HepG2 (cell line): ENCODE measurements around the gene RREB1. TPM values are rescaled to one million over a fixed set of nuclear protein-coding genes. Genes with fewer than 3 reads are reported as not detected.

Experiments used
- AGO2 ChIP-seq: fragments of 200-400 bp; formaldehyde crosslinking; optimal IDR thresholded peaks from 2 replicates; pipeline ENCODE3; 2017; ENCODE audit warnings: mild to moderate bottlenecking, low read depth, low read length, moderate library complexity
- BCL6 ChIP-seq: IDR thresholded peaks from 2 replicates; pipeline ENCODE4 v1.6.1; 2016; ENCODE audit warnings: missing genetic modification reagents, missing compliant biosample characterization
- DNMT1 ChIP-seq: sonication (generic); formaldehyde crosslinking; IDR thresholded peaks from 2 replicates; pipeline ENCODE4 v1.5.1; 2020; ENCODE audit warnings: mild to moderate bottlenecking, missing genetic modification reagents
- KLF13 ChIP-seq: sonication (generic); formaldehyde crosslinking; IDR thresholded peaks from 2 replicates; pipeline ENCODE4 v1.4.0; 2020; ENCODE audit warnings: mild to moderate bottlenecking, missing genetic modification reagents
- MAZ ChIP-seq, 2 experiments: sonication (generic) in 1 of 2; formaldehyde crosslinking in 1 of 2; IDR thresholded peaks; 2 replicates each; pipeline versions ENCODE4 v1.5.0 to v1.6.1; 2012 to 2020; ENCODE audit warnings: low read depth in 2 of 2, mild to moderate bottlenecking in 2 of 2, borderline replicate concordance in 1 of 2, improper control_type of control experiment in 1 of 2, low read length in 1 of 2, missing genetic modification reagents in 1 of 2, moderate library complexity in 1 of 2
- NFIC ChIP-seq: IDR thresholded peaks from 2 replicates; pipeline ENCODE4 v1.6.1; 2012; ENCODE audit warnings: mild to moderate bottlenecking, low read length, inconsistent platforms
- REXO4 ChIP-seq: sonication (generic); formaldehyde crosslinking; IDR thresholded peaks from 2 replicates; pipeline ENCODE4 v1.8.0; 2022; ENCODE audit warnings: missing genetic modification reagents, mild to moderate bottlenecking, borderline replicate concordance
- ZNF441 ChIP-seq: sonication (generic); formaldehyde crosslinking; IDR thresholded peaks from 2 replicates; pipeline ENCODE4 v1.7.0; 2021; ENCODE audit warnings: missing genetic modification reagents, borderline replicate concordance
- ZNF83 ChIP-seq: sonication (generic); formaldehyde crosslinking; IDR thresholded peaks from 2 replicates; pipeline ENCODE4 v1.4.0; 2020; ENCODE audit warnings: missing genetic modification reagents, mild to moderate bottlenecking, borderline replicate concordance
- ZSCAN9 ChIP-seq: IDR thresholded peaks from 2 replicates; pipeline ENCODE4 v1.6.1; 2016; ENCODE audit warnings: borderline replicate concordance
- polyA plus RNA-seq, 8 experiments: library from polyadenylated mRNA; depleted of rRNA in 3 of 8; stranded (reverse) in 7 of 8; unstranded in 1 of 8; fragments of >200 nt; fragmentation: Illumina TruSeq in 4 of 8; extraction: Trizol in 4 of 8; gene quantifications; 2 replicates each; pipeline versions ENCODE4 v1.2.1 to v1.2.3, GENCODE V29; 2011 to 2016; ENCODE audit warnings: low read depth in 4 of 8, missing spikeins in 1 of 8, mixed read lengths in 1 of 8; ENCODE audit not compliant: insufficient read depth in 1 of 8
- total RNA-seq, 5 experiments: library from RNA; depleted of rRNA; stranded (reverse); fragments of >200 nt; fragmentation: Illumina TruSeq; extraction: Trizol; gene quantifications; 2 replicates each; pipeline ENCODE4 v1.2.3, GENCODE V29; 2016; ENCODE audit warnings: low read depth in 1 of 5
- TF ChIP-seq, protein P1 (sequence below): sonication (generic); formaldehyde crosslinking; IDR thresholded peaks from 2 replicates; pipeline ENCODE4 v1.4.0; 2020; ENCODE audit warnings: mild to moderate bottlenecking, missing genetic modification reagents
- TF ChIP-seq, protein P2 (sequence below): sonication (generic); formaldehyde crosslinking; IDR thresholded peaks from 2 replicates; pipeline ENCODE4 v1.4.0; 2020; ENCODE audit warnings: missing genetic modification reagents
- TF ChIP-seq, protein P3 (sequence below): conservative IDR thresholded peaks from 2 replicates; pipeline ENCODE4 v1.6.1; 2018; ENCODE audit warnings: missing genetic modification reagents
- TF ChIP-seq, protein P4 (sequence below), 2 experiments: sonication (generic) in 1 of 2; formaldehyde crosslinking in 1 of 2; IDR thresholded peaks; 2 replicates each; pipeline versions ENCODE4 v1.6.1 to v1.9.0; 2014 to 2022; ENCODE audit warnings: antibody characterized with exemption in 1 of 2, borderline replicate concordance in 1 of 2, inconsistent platforms in 1 of 2, low read depth in 1 of 2, missing genetic modification reagents in 1 of 2
- TF ChIP-seq, protein P5 (sequence below): sonication (generic); formaldehyde crosslinking; IDR thresholded peaks from 2 replicates; pipeline ENCODE4 v1.4.0; 2020; ENCODE audit warnings: missing genetic modification reagents

Gene RREB1
- total and polyA plus RNA-seq, 2 of the 13 experiments (the other 11 are each of a cell fraction or from before 2014, with no cell fraction given): 6.1 to 23.2 TPM

- TF ChIP-seq, protein P1, sequence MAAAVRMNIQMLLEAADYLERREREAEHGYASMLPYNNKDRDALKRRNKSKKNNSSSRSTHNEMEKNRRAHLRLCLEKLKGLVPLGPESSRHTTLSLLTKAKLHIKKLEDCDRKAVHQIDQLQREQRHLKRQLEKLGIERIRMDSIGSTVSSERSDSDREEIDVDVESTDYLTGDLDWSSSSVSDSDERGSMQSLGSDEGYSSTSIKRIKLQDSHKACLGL (CRISPR knock-in tag): peak; percentile 89
- TF ChIP-seq, protein P2, sequence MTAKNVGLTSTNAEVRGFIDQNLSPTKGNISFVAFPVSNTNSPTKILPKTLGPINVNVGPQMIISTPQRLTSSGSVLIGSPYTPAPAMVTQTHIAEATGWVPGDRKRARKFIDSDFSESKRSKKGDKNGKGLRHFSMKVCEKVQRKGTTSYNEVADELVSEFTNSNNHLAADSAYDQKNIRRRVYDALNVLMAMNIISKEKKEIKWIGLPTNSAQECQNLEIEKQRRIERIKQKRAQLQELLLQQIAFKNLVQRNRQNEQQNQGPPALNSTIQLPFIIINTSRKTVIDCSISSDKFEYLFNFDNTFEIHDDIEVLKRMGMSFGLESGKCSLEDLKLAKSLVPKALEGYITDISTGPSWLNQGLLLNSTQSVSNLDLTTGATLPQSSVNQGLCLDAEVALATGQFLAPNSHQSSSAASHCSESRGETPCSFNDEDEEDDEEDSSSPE (CRISPR knock-in tag): peak; percentile 80
- TF ChIP-seq KLF13 (peak; percentile 65; the same call in 1 of the 2 replicates), BCL6 (CRISPR knock-in tag) (0 out of 2 replicates have a peak, but pooled peaks have one; percentile 18), DNMT1 (no peak), NFIC (peak; percentile 56; the same call in 1 of the 2 replicates), MAZ (IDR thresholded peaks at IDR 0.05; ENCODE audit: borderline replicate concordance, low read depth, low read length) (no peak; the same call in 1 of the 2 replicates), MAZ (CRISPR knock-in tag; IDR thresholded peaks at IDR 0.05; ENCODE audit: low read depth) (peak; percentile 84), ZSCAN9 (CRISPR knock-in tag) (peak; percentile 60; the same call in 1 of the 2 replicates), ZNF83 (CRISPR knock-in tag) (peak; percentile 61; the same call in 1 of the 2 replicates), AGO2 (peak; percentile 100), REXO4 (CRISPR knock-in tag) (0 out of 2 replicates have a peak, but pooled peaks have one; percentile 24), ZNF441 (CRISPR knock-in tag) (peak; percentile 62; the same call in 1 of the 2 replicates)
- TF ChIP-seq, protein P3, sequence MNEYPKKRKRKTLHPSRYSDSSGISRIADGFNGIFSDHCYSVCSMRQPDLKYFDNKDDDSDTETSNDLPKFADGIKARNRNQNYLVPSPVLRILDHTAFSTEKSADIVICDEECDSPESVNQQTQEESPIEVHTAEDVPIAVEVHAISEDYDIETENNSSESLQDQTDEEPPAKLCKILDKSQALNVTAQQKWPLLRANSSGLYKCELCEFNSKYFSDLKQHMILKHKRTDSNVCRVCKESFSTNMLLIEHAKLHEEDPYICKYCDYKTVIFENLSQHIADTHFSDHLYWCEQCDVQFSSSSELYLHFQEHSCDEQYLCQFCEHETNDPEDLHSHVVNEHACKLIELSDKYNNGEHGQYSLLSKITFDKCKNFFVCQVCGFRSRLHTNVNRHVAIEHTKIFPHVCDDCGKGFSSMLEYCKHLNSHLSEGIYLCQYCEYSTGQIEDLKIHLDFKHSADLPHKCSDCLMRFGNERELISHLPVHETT (CRISPR knock-in tag): peak; percentile 82; the same call in 1 of the 2 replicates
- TF ChIP-seq, protein P4, sequence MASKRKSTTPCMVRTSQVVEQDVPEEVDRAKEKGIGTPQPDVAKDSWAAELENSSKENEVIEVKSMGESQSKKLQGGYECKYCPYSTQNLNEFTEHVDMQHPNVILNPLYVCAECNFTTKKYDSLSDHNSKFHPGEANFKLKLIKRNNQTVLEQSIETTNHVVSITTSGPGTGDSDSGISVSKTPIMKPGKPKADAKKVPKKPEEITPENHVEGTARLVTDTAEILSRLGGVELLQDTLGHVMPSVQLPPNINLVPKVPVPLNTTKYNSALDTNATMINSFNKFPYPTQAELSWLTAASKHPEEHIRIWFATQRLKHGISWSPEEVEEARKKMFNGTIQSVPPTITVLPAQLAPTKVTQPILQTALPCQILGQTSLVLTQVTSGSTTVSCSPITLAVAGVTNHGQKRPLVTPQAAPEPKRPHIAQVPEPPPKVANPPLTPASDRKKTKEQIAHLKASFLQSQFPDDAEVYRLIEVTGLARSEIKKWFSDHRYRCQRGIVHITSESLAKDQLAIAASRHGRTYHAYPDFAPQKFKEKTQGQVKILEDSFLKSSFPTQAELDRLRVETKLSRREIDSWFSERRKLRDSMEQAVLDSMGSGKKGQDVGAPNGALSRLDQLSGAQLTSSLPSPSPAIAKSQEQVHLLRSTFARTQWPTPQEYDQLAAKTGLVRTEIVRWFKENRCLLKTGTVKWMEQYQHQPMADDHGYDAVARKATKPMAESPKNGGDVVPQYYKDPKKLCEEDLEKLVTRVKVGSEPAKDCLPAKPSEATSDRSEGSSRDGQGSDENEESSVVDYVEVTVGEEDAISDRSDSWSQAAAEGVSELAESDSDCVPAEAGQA (IDR thresholded peaks at IDR 0.05; ENCODE audit: low read depth): 0 out of 2 replicates have a peak, but pooled peaks have one; percentile 28
- TF ChIP-seq, protein P4 (CRISPR knock-in tag; IDR thresholded peaks at IDR 0.05; ENCODE audit: borderline replicate concordance): 0 out of 2 replicates have a peak, but pooled peaks have one; percentile 40
- TF ChIP-seq, protein P5, sequence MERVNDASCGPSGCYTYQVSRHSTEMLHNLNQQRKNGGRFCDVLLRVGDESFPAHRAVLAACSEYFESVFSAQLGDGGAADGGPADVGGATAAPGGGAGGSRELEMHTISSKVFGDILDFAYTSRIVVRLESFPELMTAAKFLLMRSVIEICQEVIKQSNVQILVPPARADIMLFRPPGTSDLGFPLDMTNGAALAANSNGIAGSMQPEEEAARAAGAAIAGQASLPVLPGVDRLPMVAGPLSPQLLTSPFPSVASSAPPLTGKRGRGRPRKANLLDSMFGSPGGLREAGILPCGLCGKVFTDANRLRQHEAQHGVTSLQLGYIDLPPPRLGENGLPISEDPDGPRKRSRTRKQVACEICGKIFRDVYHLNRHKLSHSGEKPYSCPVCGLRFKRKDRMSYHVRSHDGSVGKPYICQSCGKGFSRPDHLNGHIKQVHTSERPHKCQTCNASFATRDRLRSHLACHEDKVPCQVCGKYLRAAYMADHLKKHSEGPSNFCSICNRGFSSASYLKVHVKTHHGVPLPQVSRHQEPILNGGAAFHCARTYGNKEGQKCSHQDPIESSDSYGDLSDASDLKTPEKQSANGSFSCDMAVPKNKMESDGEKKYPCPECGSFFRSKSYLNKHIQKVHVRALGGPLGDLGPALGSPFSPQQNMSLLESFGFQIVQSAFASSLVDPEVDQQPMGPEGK: peak; percentile 98
Observed at GRCh38 chr6:7140631-7141378, 33.0 kb downstream of the RREB1 start (continued).
